ENCODE results near the gene CRISPLD2.

The CRISPLD2 gene

DNA sequence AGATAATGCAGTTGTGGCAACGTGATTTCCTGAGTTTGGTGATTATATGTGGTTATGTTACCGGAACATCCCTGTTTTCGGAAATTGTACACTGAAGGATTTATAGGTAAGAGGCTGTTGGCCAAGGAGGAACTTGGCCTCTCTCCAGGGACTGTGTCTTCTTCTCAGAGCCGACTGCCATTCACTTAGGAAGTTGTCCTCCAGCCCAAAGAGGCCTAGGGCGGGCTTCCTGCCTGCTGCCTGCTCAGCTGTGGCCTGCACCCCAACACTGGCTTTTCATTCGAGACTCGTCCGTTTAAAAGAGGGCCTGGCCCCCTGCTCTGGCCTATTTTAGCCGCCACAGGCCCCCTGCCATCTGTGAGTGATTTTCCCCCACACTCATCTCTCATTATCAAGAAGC, 127.2 kb downstream of the CRISPLD2 start:
- H3K4me2 ChIP-seq (ENCODE audit: low read depth, low read length) = no peak overlapping the region
- no peak overlapping the region for H2AFZ ChIP-seq (ENCODE audit: low read length)

GRCh38 chr16:84947996-84948850, 128.4 kb downstream of the CRISPLD2 start:
- Histone ChIP-seq H3K4me2 (ENCODE audit: low read depth, low read length) (no peak overlapping the region), H3F3A (ENCODE audit: insufficient read depth, low read length) (no peaks in the 10 kb centered on the region), H3K4me1 (ENCODE audit: low read length) (no peaks in the 10 kb centered on the region), H3K27ac (ENCODE audit: low read length) (no peak overlapping the region), H3K27me3 (replicated peaks; ENCODE audit: insufficient read depth, low read length) (peaks cover 9% of the 10 kb centered on the region), H2AFZ (ENCODE audit: low read length) (no peak overlapping the region), H3K9me3 (replicated peaks; ENCODE audit: insufficient read depth, low read length) (no peaks in the 10 kb centered on the region), H3K36me3 (replicated peaks; ENCODE audit: insufficient read depth, low read length) (no peaks in the 10 kb centered on the region), H3K79me2 (ENCODE audit: low read length) (no peaks in the 10 kb centered on the region), H3K9ac (ENCODE audit: low read length) (no peak overlapping the region), H4K20me1 (ENCODE audit: insufficient read depth, low read length) (no peaks in the 10 kb centered on the region), H3K4me3 (ENCODE audit: low read length) (no peak overlapping the region), H3K9me2 (replicated peaks; ENCODE audit: insufficient read depth, low read length) (no peaks in the 10 kb centered on the region)
- TF ChIP-seq, protein P1, sequence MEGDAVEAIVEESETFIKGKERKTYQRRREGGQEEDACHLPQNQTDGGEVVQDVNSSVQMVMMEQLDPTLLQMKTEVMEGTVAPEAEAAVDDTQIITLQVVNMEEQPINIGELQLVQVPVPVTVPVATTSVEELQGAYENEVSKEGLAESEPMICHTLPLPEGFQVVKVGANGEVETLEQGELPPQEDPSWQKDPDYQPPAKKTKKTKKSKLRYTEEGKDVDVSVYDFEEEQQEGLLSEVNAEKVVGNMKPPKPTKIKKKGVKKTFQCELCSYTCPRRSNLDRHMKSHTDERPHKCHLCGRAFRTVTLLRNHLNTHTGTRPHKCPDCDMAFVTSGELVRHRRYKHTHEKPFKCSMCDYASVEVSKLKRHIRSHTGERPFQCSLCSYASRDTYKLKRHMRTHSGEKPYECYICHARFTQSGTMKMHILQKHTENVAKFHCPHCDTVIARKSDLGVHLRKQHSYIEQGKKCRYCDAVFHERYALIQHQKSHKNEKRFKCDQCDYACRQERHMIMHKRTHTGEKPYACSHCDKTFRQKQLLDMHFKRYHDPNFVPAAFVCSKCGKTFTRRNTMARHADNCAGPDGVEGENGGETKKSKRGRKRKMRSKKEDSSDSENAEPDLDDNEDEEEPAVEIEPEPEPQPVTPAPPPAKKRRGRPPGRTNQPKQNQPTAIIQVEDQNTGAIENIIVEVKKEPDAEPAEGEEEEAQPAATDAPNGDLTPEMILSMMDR (IDR thresholded peaks at IDR 0.05; ENCODE audit: low read length) = no peak
- no peak for TF ChIP-seq EZH2phosphoT487 (IDR thresholded peaks at IDR 0.05; ENCODE audit: low read length)
- TF ChIP-seq EZH2 (optimal IDR thresholded peaks at IDR 0.05; ENCODE audit: low read depth, low read length) = no peak
- DNase-seq = no peak

More for the DNA sequence above, 127.2 kb downstream of the CRISPLD2 start:
- Histone ChIP-seq H3K36me3 (replicated peaks; ENCODE audit: insufficient read depth, low read length) (no peaks in the 10 kb centered on the region), H3K9me3 (replicated peaks; ENCODE audit: insufficient read depth, low read length) (no peaks in the 10 kb centered on the region), H3K9me2 (replicated peaks; ENCODE audit: insufficient read depth, low read length) (no peaks in the 10 kb centered on the region), H3F3A (ENCODE audit: insufficient read depth, low read length) (no peaks in the 10 kb centered on the region), H4K20me1 (ENCODE audit: insufficient read depth, low read length) (no peaks in the 10 kb centered on the region), H3K9ac (ENCODE audit: low read length) (no peak overlapping the region), H3K27me3 (replicated peaks; ENCODE audit: insufficient read depth, low read length) (peaks cover 17% of the 10 kb centered on the region), H3K4me3 (ENCODE audit: low read length) (no peak overlapping the region), H3K4me1 (ENCODE audit: low read length) (no peaks in the 10 kb centered on the region), H3K27ac (ENCODE audit: low read length) (no peak overlapping the region), H3K79me2 (ENCODE audit: low read length) (no peaks in the 10 kb centered on the region)
- no peak for TF ChIP-seq EZH2phosphoT487 (IDR thresholded peaks at IDR 0.05; ENCODE audit: low read length)
- TF ChIP-seq, protein P1 (IDR thresholded peaks at IDR 0.05; ENCODE audit: low read length) = no peak
- no peak for TF ChIP-seq EZH2 (optimal IDR thresholded peaks at IDR 0.05; ENCODE audit: low read depth, low read length)
- no peak for DNase-seq

- DNase-seq = no peak
- Histone ChIP-seq H3K4me1 (ENCODE audit: low read length) (no peaks in the 10 kb centered on the region), H4K20me1 (ENCODE audit: insufficient read depth, low read length) (no peaks in the 10 kb centered on the region), H3K79me2 (ENCODE audit: low read length) (no peaks in the 10 kb centered on the region), H3K27ac (ENCODE audit: low read length) (no peak overlapping the region), H3K9me3 (replicated peaks; ENCODE audit: insufficient read depth, low read length) (no peaks in the 10 kb centered on the region), H3K4me3 (ENCODE audit: low read length) (no peak overlapping the region), H3K9ac (ENCODE audit: low read length) (no peak overlapping the region), H3F3A (ENCODE audit: insufficient read depth, low read length) (no peaks in the 10 kb centered on the region), H3K4me2 (ENCODE audit: low read depth, low read length) (no peak overlapping the region), H2AFZ (ENCODE audit: low read length) (no peak overlapping the region), H3K27me3 (replicated peaks; ENCODE audit: insufficient read depth, low read length) (peaks cover 9% of the 10 kb centered on the region), H3K9me2 (replicated peaks; ENCODE audit: insufficient read depth, low read length) (no peaks in the 10 kb centered on the region), H3K36me3 (replicated peaks; ENCODE audit: insufficient read depth, low read length) (no peaks in the 10 kb centered on the region)
- TF ChIP-seq EZH2phosphoT487 (IDR thresholded peaks at IDR 0.05; ENCODE audit: low read length) = no peak
- no peak for TF ChIP-seq EZH2 (optimal IDR thresholded peaks at IDR 0.05; ENCODE audit: low read depth, low read length)
- TF ChIP-seq, protein P1 (IDR thresholded peaks at IDR 0.05; ENCODE audit: low read length) = no peak
Measured at GRCh38 chr16:84948851-84949610, 129.2 kb downstream of the CRISPLD2 start.
